ENCODE data around the gene RB1.

RB1 gene

DNA sequence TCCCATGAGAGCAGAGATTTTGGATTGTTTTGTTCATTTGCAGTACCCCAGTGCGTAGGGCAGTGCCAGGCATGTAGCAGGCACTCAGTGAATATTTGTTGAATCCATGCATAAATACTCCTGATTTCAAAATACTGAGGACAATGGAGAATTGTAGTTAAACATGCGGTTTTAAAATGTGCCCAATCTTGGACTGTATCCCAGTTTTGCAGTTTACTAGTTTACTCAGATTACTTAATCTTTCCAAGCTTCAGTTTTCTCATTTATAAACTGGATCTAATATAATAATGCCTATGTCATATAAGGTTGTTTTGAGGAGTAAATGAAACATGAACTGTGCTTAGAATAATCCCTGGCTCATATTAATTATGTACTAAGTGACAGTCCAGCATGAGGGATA lies 190.3 kb downstream of the RB1 start:
- ChIA-PET CTCF (interaction anchor here (1.2 to 1.8 kb wide), 2 partner anchors 12 to 160 kb away, joined by 3 to 4 read pairs; no protein-coding TSS in a partner anchor), POLR2A (no interaction called here)
- no peak for TF ChIP-seq CTCF (IDR thresholded peaks at IDR 0.05; ENCODE audit: control extremely low read depth, extremely low read depth, low read depth, missing control alignments)
- DNase-seq (ENCODE audit: extremely low spot score): no peak

DNA sequence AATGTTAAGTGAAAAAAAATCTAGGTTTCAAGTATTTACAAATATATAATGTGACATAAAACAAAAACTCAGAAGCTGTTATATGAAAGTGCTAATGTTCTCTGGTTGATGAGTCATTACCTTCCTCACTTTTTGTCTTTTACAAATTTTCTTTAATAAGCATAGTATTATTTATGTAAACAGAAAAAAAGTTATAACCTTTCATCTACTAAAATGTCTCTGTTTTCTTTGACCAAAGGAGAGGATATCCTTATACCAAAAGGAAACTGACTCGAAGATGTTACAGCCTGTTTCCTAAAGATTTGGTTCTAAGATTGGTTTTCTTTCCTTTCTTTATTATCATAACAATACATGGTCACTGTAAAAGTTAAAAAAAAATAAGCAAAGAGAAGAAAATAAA lies 191.3 kb downstream of the RB1 start:
- CTCF ChIA-PET: interaction anchor here (1.2 to 1.9 kb wide), 3 partner anchors 11 to 161 kb away, joined by 3 to 7 read pairs (median 4); no protein-coding TSS in a partner anchor

DNA sequence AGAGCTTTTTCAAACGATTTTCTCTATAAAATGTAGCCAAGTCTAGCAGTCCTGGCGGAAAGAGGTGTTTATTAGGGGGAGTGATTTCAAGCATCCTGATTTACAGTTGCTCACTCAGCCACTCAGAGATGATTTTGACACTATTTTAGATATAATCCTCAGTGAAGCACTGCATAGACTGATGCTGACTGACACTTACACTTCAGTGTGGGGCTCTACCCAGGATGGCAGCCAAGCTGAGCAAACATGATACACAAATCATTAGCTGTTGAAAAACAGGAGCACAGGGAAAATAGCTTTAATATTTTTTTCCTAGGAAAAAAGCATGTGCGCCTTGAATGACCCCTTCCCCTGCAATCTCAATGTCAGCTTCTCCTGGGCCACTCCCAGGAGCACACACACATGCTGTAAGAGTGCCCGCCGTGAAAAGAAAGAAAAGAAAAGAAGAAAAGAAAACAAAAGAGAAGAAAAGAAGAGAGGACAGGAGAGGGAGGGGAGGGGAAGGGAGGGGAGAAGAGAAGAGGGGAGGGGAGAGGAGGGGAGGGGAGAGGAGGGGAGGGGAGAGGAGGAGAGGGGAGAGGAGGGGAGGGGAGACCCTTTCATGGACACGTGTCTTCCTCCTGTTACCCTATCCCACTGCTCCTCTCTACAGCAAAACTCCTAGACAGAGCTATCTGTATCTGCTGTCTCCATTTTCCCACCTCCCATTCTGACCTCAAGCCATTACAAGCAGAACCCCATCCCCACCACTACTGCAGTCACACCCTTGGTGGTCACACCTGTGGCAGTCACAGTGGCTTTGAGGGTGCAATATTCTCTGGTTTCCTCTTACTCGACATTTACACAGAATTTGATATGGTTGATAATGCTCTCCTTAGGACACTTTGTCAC lies 193.0 kb downstream of the RB1 start:
- ChIA-PET CTCF (interaction anchor here (0.5 to 2.0 kb wide), 4 partner anchors 12 to 273 kb away, joined by 3 to 7 read pairs (median 4); no protein-coding TSS in a partner anchor), POLR2A (no interaction called here)
- DNase-seq (ENCODE audit: extremely low spot score): no peak
- TF ChIP-seq CTCF (IDR thresholded peaks at IDR 0.05; ENCODE audit: control extremely low read depth, extremely low read depth, low read depth, missing control alignments): no peak

More for the DNA sequence above, 191.3 kb downstream of the RB1 start:
- POLR2A ChIA-PET: no interaction called here
- TF ChIP-seq CTCF (IDR thresholded peaks at IDR 0.05; ENCODE audit: control extremely low read depth, extremely low read depth, low read depth, missing control alignments): no peak
- no peak for DNase-seq (ENCODE audit: extremely low spot score)

- TF ChIP-seq CTCF (IDR thresholded peaks at IDR 0.05; ENCODE audit: control extremely low read depth, extremely low read depth, low read depth, missing control alignments): no peak
- no peak for DNase-seq (ENCODE audit: extremely low spot score)
- POLR2A ChIA-PET: no interaction called here
- CTCF ChIA-PET: interaction anchor here (1.8 kb wide), 1 partner anchor 42 kb away, joined by 4 read pairs; no protein-coding TSS in a partner anchor
Observed at GRCh38 chr13:48497669-48498068, 194.1 kb downstream of the RB1 start.

GRCh38 chr13:48500652-48501197 lies 197.2 kb downstream of the RB1 start:
- CTCF ChIA-PET: no interaction called here
- peak; percentile 54 for DNase-seq (ENCODE audit: extremely low spot score)
- TF ChIP-seq CTCF (IDR thresholded peaks at IDR 0.05; ENCODE audit: control extremely low read depth, extremely low read depth, low read depth, missing control alignments): no peak
- POLR2A ChIA-PET: no interaction called here

DNA sequence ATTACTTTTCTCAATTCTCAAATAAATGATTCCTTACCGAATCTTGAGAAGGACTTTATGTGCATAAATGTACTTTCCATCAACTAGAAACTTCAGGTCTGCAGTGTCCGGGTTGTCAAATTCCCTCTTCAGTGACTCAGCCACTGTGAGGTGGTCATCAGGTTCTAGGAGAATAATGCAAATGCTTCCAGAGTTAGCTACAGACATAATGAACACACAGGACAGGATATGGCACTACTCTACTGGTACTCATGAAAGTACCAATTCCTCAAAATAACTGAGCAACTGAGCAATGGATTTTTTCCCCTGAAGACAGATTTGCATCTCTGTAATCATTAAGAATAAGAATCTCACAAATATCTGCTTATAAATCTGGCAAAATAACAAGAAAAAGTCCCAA lies 198.2 kb downstream of the RB1 start:
- CTCF ChIA-PET: no interaction called here
- no peak for DNase-seq (ENCODE audit: extremely low spot score)
- TF ChIP-seq CTCF (IDR thresholded peaks at IDR 0.05; ENCODE audit: control extremely low read depth, extremely low read depth, low read depth, missing control alignments): no peak
- POLR2A ChIA-PET: no interaction called here
